GM23338 (cell line): ENCODE data around the gene GCN1.

Experiments used
- CREB1 ChIP-seq: fragments of 250-450 bp; sonication (Bioruptor Pico); IDR thresholded peaks from 2 replicates; pipeline ENCODE4 v1.5.0; 2020; ENCODE audit warnings: low read depth, mild to moderate bottlenecking, moderate library complexity
- EZH2 ChIP-seq: fragments of 200-600 bp; sonication (generic); IDR thresholded peaks from one replicate; pipeline ENCODE4 v1.8.0; 2017; ENCODE audit warnings: antibody characterized with exemption, mild to moderate bottlenecking, low read depth; ENCODE audit not compliant: unreplicated experiment
- EZH2phosphoT487 ChIP-seq: fragments of 200-600 bp; sonication (generic); IDR thresholded peaks from one replicate; pipeline ENCODE4 v1.8.1; 2018; ENCODE audit warnings: antibody characterized with exemption; ENCODE audit not compliant: unreplicated experiment
- JUNB ChIP-seq: IDR thresholded peaks from one replicate; pipeline ENCODE4 v1.6.1; 2016; ENCODE audit warnings: antibody characterized with exemption; ENCODE audit not compliant: unreplicated experiment
- POLR2AphosphoS5 ChIP-seq: IDR thresholded peaks from 2 replicates; pipeline ENCODE4 v1.6.1; 2016; ENCODE audit warnings: antibody characterized with exemption, low read depth
- TF ChIP-seq, protein P1 (sequence below), 2 experiments: fragments of 200-600 bp in 1 of 2; sonication (generic) in 1 of 2; conservative IDR thresholded peaks; 2 replicates each; pipeline versions ENCODE4 v1.5.1 to v1.6.1; 2016 to 2017; ENCODE audit warnings: antibody characterized with exemption in 2 of 2, low read depth in 2 of 2, mild to moderate bottlenecking in 2 of 2, moderate library complexity in 1 of 2
- TF ChIP-seq, protein P2 (sequence below): IDR thresholded peaks from one replicate; pipeline ENCODE4 v1.6.1; 2018; ENCODE audit warnings: antibody characterized with exemption; ENCODE audit not compliant: unreplicated experiment
- TF ChIP-seq, protein P3 (sequence below): IDR thresholded peaks from 2 replicates; pipeline ENCODE4 v1.6.1; 2016; ENCODE audit warnings: antibody characterized with exemption

DNA sequence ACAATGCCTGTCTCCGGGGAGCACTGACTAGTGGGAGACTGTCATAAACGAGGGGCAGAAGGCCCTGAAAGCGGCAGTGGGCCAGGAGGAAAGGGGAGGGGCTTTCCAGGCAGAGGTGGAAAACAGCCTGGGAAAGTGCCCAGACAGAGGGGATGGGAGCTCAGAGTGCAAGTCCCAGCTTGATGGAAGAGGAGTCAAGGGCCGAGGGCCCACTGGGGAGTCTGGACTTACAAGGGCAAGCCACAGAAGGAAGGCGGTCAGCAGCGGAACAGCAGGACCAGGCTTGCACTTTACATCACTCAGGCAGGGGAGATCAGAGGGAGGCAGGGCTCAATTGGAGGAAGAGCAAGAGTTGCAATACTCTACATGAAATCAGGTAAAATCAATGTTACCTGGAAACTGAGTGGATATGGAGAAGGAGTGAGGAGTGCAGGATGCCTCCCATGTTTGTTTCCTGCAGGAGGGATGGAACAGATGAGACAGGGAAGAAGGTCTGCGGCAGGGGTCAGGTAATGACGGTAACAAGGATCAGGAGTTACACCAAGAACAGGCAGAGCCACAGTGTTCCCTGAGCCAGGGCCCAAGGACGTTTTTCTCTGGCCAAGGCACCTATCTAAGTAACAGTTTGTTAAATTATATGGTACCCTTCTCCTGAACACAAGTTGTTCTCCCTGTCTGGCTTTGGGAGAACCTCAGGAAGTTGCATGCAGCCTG, 47.2 kb upstream of the GCN1 start:
- TF ChIP-seq, protein P1, sequence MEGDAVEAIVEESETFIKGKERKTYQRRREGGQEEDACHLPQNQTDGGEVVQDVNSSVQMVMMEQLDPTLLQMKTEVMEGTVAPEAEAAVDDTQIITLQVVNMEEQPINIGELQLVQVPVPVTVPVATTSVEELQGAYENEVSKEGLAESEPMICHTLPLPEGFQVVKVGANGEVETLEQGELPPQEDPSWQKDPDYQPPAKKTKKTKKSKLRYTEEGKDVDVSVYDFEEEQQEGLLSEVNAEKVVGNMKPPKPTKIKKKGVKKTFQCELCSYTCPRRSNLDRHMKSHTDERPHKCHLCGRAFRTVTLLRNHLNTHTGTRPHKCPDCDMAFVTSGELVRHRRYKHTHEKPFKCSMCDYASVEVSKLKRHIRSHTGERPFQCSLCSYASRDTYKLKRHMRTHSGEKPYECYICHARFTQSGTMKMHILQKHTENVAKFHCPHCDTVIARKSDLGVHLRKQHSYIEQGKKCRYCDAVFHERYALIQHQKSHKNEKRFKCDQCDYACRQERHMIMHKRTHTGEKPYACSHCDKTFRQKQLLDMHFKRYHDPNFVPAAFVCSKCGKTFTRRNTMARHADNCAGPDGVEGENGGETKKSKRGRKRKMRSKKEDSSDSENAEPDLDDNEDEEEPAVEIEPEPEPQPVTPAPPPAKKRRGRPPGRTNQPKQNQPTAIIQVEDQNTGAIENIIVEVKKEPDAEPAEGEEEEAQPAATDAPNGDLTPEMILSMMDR (conservative IDR thresholded peaks at IDR 0.05; ENCODE audit: low read depth in 2 of 2): no peak
- no peak for TF ChIP-seq EZH2
- TF ChIP-seq POLR2AphosphoS5: no peak
- no peak for TF ChIP-seq JUNB
- TF ChIP-seq, protein P2, sequence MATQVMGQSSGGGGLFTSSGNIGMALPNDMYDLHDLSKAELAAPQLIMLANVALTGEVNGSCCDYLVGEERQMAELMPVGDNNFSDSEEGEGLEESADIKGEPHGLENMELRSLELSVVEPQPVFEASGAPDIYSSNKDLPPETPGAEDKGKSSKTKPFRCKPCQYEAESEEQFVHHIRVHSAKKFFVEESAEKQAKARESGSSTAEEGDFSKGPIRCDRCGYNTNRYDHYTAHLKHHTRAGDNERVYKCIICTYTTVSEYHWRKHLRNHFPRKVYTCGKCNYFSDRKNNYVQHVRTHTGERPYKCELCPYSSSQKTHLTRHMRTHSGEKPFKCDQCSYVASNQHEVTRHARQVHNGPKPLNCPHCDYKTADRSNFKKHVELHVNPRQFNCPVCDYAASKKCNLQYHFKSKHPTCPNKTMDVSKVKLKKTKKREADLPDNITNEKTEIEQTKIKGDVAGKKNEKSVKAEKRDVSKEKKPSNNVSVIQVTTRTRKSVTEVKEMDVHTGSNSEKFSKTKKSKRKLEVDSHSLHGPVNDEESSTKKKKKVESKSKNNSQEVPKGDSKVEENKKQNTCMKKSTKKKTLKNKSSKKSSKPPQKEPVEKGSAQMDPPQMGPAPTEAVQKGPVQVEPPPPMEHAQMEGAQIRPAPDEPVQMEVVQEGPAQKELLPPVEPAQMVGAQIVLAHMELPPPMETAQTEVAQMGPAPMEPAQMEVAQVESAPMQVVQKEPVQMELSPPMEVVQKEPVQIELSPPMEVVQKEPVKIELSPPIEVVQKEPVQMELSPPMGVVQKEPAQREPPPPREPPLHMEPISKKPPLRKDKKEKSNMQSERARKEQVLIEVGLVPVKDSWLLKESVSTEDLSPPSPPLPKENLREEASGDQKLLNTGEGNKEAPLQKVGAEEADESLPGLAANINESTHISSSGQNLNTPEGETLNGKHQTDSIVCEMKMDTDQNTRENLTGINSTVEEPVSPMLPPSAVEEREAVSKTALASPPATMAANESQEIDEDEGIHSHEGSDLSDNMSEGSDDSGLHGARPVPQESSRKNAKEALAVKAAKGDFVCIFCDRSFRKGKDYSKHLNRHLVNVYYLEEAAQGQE: no peak
- TF ChIP-seq, protein P3, sequence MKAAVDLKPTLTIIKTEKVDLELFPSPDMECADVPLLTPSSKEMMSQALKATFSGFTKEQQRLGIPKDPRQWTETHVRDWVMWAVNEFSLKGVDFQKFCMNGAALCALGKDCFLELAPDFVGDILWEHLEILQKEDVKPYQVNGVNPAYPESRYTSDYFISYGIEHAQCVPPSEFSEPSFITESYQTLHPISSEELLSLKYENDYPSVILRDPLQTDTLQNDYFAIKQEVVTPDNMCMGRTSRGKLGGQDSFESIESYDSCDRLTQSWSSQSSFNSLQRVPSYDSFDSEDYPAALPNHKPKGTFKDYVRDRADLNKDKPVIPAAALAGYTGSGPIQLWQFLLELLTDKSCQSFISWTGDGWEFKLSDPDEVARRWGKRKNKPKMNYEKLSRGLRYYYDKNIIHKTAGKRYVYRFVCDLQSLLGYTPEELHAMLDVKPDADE: no peak
- TF ChIP-seq CREB1 (CRISPR knock-in tag): no peak
- TF ChIP-seq EZH2phosphoT487: no peak
